ENCODE data around the gene SDHA.

GRCh38 chr5:197892-198489, 20.1 kb upstream of the SDHA start:
- TF ChIP-seq CTCF (IDR thresholded peaks at IDR 0.05) (no peak), POLR2A (IDR thresholded peaks at IDR 0.05) (no peak)

Measured in lower leg skin (tissue), 3 donors.